Bronchial epithelial cell (primary cell): ENCODE data around the gene SLC25A21. TPM values are rescaled to one million over a fixed set of nuclear protein-coding genes. Genes with fewer than 3 reads are reported as not detected.

Source experiments
- DNase-seq: peaks from one replicate; pipeline ENCODE4 v3.0.0-alpha.2; 2010; ENCODE audit warnings: low read depth
- FAIRE-seq: peaks from 2 replicates; lab custom pipeline; 2011; peaks lifted over from hg19 to GRCh38; lab: Jason Lieb, UNC
- H3K27me3 ChIP-seq: 2 replicates; pipeline ENCODE4 v1.5.1; 2011; ENCODE audit warnings: low read length; ENCODE audit not compliant: control insufficient read depth, insufficient read depth
- H3K36me3 ChIP-seq: 2 replicates; pipeline ENCODE4 v1.5.1; 2011; ENCODE audit warnings: low read length; ENCODE audit not compliant: control insufficient read depth, insufficient read depth
- H3K4me3 ChIP-seq: 2 replicates; pipeline ENCODE4 v1.5.1; 2011; ENCODE audit warnings: mild to moderate bottlenecking, low read depth, low read length, control low read depth
- CTCF ChIP-seq: IDR thresholded peaks from 2 replicates; pipeline ENCODE4 v1.5.1; 2011; ENCODE audit warnings: mild to moderate bottlenecking, moderate library complexity, low read length, control low read depth, inconsistent platforms; ENCODE audit not compliant: insufficient read depth, severe bottlenecking
- total RNA-seq: library from RNA; depleted of rRNA; stranded (reverse); fragments of >200 nt; gene quantifications from 2 replicates; pipeline ENCODE4 v1.2.1, GENCODE V29; 2014

SLC25A21 gene
- total RNA-seq, 1 donor from 2014 or later: 0.53 TPM

- H3K27me3 ChIP-seq: no peaks in the 10 kb centered on the region
- H3K4me3 ChIP-seq: no peak overlapping the region
- FAIRE-seq: no peak
- H3K36me3 ChIP-seq: no peaks in the 10 kb centered on the region
- DNase-seq: no peak
- TF ChIP-seq CTCF: no peak
Observed at GRCh38 chr14:37131205-37131604, 41.2 kb downstream of the SLC25A21 start.

GRCh38 chr14:37129047-37129446 lies 43.4 kb downstream of the SLC25A21 start:
- Histone ChIP-seq H3K36me3 (no peaks in the 10 kb centered on the region), H3K4me3 (no peak overlapping the region), H3K27me3 (no peaks in the 10 kb centered on the region)
- no peak for TF ChIP-seq CTCF
- no peak for DNase-seq
- peak; percentile 28 for FAIRE-seq

GRCh38 chr14:37124614-37125013 lies 47.8 kb downstream of the SLC25A21 start:
- TF ChIP-seq CTCF: peak; percentile 38
- no peaks in the 10 kb centered on the region for H3K36me3 ChIP-seq
- FAIRE-seq (no peak), DNase-seq (peak; percentile 15)
- H3K27me3 ChIP-seq: no peaks in the 10 kb centered on the region
- H3K4me3 ChIP-seq: no peak overlapping the region

GRCh38 chr14:37122919-37123639 lies 49.3 kb downstream of the SLC25A21 start:
- no peaks in the 10 kb centered on the region for H3K27me3 ChIP-seq
- no peak for FAIRE-seq
- H3K36me3 ChIP-seq: no peaks in the 10 kb centered on the region

GRCh38 chr14:37122288-37122687 lies 50.1 kb downstream of the SLC25A21 start:
- FAIRE-seq (peak; percentile 89), DNase-seq (peak; percentile 97)
- H3K36me3 ChIP-seq: no peaks in the 10 kb centered on the region
- no peak overlapping the region for H3K4me3 ChIP-seq
- TF ChIP-seq CTCF: no peak
- no peaks in the 10 kb centered on the region for H3K27me3 ChIP-seq

More at GRCh38 chr14:37122919-37123639, 49.3 kb downstream of the SLC25A21 start:
- no peak for TF ChIP-seq CTCF
- no peak overlapping the region for H3K4me3 ChIP-seq
- peak; percentile 25 for DNase-seq
